CD4-positive, alpha-beta T cell treated with Interleukin-17A for 4 hours (primary cell): Measurements from ENCODE around the gene TMEM127.
"Not testable (repeated sequence)": the region's sequence is repeated elsewhere in the genome, so short reads cannot be mapped to it uniquely, and the experiment has no call there.

Source experiments
- DNase-seq: peaks from one replicate; pipeline ENCODE4 v3.0.0-alpha.2; 2020; ENCODE audit warnings: mixed read lengths

TMEM127 gene

DNA sequence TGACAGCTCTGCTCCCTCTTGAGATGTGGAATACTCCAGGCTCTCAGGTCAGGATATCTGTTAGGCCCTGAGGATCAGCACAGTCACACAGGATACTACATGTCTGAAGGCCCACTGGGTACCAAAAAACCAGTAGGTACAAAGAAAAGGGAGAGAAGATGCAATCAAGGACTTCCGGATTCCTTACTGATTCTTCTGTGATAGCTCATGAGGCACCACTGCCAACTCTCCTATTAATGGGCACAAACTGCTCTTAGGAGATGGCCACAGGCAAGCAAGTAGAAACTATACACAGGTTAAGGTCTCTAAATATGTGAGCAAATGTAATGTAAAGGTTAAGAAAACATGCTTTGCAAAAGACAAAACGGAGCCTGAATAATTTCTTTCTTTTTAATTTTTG, 3.5 kb downstream of the TMEM127 start:
- DNase-seq, result no peak

DNA sequence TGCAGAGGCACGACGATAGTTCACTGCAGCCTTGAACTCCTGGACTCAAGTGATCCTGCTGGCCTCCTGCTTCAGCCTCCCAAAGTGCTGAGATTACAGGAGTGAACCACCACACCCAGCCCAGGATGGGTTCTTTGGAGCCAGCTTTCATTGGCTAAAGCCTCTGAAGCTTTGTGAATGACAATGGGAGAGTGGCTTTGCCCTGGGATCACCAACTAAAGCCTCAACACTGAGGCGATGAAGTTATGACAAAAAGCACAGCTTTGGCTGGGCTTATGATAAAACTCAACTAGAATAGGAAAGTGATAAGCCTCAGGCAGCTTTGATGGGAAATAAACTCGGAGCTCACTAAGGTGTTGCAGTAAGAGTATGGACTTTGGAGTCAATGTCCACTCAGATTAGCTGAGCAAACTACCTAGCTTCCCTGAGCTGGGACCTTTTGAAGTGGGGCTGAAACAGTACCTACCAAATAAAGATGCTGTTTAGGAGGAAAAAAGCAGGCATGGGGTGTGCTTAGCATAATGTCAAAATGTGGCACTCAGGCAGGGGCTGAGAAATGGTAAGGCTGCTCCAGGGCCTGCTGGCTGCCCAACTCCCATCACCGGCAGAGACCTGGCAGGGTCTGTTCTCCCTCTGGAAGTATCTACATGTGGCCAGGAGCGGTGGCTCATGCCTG, 4.3 kb downstream of the TMEM127 start:
- DNase-seq, result no peak

DNA sequence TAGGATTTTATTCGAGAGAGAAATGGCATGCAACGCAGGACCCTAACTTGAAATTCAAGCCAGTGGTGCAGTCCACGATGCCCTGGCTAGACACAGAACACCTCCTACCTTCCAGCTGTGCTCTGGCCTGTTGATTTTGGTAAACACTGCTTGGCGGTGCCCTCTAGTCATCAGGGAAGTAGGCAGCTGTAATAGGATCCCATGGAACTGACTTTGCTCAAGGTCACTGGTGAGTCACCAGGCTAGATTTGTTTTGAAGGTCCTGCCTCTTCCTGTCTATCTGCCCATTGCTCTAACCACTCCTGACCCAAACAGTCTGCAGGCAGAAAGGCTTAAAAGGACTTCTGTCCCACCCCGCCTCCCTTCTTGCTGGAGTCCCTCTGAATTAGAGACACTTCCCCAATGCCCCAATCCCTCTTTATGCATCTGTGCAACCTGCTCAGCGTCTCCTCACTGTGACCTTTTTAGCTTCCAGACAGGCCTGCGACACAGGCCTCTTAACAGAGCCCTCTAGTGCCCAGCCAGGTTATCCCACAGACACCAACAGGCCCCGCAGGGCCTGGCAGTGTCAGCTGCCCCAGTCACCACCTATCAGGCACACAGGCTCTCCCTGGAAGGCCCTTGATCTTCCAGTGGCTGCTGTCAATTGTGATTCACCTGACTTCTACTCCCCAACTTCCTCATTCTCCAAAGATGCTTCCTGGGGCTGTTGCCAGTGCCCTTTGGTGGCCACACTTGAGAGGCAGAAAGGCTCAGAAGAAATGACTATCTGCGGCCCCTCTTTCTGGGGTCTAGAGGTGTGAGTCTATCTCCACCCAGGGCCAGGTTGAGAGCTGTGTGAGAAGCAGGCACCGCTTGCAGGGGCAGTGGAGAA, 5.2 kb downstream of the TMEM127 start:
- peak; percentile 45 for DNase-seq

DNA sequence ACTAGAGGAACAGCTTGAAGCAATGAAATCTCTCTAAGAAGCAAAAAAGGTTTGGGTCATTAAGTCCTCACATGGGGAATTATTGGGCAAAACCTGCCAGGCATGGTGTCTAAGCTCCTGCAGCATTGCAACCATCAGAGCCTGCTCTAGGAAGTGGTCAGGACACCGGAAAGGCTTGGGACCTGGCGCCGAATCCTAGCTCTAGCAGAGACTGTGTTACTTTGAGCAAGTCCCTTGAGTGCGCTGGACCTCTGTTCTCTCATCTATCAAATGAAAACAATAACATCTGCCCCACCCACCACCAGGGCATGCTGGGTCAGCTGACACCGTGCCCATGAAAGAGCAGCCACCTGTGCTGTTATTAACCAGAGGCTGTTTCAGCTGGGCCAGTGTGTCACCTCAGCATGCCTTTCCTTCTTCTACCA, 6.3 kb downstream of the TMEM127 start:
- DNase-seq, result no peak

GRCh38 chr2:96258166-96259022, 7.4 kb downstream of the TMEM127 start:
- no peak for DNase-seq

DNA sequence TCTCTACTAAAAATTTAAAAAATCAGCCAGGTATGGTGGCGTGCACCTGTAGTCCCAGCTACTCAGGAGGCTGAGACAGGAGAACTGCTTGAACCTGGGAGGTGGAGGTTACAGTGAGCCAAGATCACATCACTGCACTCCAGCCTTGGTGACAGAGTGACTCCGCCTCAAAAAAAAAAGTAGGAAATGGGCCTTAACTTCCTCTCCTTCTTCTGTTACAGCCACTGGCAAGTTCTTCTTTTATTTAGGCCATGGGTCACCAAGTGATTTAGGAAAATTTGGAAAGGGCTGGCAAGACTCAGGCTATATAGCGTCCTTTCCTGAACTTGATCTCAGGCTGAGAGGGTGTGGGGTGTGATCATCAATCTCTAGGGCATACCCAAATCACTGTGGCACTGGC, 8.1 kb downstream of the TMEM127 start:
- DNase-seq, result not testable (repeated sequence)

- DNase-seq, result no peak
Measured at GRCh38 chr2:96256611-96257113, 9.1 kb downstream of the TMEM127 start.

DNA sequence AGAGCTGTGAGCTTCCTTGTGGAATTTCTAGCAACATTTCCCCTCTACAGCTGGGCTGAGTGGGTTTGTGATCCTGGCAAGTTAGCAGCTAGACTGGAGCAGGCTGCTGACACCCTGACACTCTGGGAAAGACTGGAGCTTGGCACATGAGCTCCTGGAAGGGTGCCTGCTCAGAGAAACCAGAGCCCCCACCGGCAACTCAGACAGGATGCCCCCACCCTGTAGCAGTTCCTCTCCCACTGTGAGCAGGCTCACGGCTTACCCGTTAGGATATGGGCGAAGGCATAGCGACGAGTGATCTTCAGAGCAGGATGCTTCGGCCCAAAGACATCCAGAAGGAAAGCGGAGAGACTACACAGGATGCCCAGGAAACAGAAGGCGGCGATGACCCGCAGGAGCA, 11.2 kb downstream of the TMEM127 start:
- DNase-seq, result no peak

DNA sequence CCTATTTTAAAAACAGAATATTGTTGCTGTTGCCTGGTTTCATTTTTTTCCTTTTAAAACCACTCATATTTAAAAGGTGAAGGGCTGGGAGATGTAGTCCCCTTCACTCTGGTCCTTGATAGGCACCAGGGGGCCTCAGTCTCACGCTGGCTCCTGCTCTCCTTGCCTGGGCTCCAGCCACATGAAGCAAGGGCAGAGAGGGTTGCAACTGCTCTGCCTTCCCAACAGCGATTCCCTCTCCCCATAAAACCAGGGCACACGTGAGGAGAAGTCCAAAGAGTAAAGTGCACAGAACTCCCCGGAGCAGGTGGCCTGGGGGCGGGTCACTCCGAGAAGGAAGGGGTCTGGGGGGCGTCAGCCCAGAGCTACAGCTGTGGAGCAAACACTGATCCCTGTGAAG, 12.8 kb downstream of the TMEM127 start:
- no peak for DNase-seq

GRCh38 chr2:96252526-96252925, 13.3 kb downstream of the TMEM127 start:
- no peak for DNase-seq

- no peak for DNase-seq
Measured at GRCh38 chr2:96251721-96252292, 14.0 kb downstream of the TMEM127 start.

GRCh38 chr2:96250188-96250587, 15.6 kb downstream of the TMEM127 start:
- no peak for DNase-seq

DNA sequence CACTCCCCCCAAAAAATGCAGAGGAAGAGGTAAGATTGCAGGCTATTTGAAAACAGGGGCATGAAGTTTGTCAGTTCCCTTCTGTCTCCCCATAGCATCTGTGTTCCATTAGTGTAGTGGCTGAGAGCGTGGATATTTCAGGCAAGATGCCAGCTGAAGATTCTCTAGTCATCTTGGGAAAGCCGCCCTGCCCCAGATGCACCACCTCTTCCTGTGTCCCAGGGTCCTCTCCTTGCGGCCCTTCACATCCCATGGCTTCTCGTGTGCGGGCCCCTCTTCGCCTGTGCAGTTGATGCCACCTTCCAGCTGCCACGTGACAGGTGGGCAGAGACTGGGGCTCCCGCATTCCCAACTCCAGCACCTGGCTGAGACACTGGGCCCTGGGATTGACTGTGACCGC, 16.1 kb downstream of the TMEM127 start:
- DNase-seq, result no peak

- no peak for DNase-seq
Measured at GRCh38 chr2:96248624-96249023, 17.2 kb downstream of the TMEM127 start.

DNA sequence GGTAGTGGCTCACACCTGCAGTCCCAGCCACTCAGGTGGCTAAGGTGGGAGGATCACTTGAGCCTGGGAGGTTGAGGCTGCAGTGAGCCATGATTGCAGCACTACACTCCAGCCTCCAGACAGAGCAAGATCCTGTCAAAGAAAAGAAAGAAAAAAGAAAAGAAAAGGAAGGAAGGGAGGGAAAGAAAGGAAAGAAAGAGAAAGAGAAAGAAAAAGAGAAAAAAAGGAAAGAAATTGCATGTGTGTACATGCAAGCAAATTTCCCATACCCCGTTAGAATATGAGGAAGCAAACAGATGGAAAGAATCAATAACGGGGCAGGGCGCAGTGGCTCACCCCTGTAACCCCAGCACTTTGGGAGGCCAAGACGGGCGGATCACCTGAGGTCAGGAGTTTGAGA, 17.9 kb downstream of the TMEM127 start:
- DNase-seq, result no peak

DNA sequence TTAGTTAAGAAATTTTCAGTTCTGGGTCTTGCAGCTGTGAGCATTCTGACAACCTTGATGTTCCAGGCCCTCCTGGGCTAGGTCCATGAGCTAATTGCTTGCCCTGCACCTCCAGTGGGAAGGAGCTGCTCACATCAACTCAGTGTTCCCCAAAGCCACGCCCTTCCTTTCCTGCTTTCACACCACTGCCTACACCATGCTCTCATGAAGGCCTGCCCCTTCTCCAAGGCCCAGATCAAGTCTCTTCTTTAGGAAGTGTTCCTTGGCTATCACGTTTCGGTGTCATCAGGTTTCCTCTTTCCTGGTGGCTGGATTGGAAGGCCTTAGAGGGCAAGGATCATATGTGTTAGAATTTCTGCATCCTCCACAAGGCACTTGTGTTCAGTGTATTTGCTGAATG, 18.8 kb downstream of the TMEM127 start:
- DNase-seq, result no peak

DNA sequence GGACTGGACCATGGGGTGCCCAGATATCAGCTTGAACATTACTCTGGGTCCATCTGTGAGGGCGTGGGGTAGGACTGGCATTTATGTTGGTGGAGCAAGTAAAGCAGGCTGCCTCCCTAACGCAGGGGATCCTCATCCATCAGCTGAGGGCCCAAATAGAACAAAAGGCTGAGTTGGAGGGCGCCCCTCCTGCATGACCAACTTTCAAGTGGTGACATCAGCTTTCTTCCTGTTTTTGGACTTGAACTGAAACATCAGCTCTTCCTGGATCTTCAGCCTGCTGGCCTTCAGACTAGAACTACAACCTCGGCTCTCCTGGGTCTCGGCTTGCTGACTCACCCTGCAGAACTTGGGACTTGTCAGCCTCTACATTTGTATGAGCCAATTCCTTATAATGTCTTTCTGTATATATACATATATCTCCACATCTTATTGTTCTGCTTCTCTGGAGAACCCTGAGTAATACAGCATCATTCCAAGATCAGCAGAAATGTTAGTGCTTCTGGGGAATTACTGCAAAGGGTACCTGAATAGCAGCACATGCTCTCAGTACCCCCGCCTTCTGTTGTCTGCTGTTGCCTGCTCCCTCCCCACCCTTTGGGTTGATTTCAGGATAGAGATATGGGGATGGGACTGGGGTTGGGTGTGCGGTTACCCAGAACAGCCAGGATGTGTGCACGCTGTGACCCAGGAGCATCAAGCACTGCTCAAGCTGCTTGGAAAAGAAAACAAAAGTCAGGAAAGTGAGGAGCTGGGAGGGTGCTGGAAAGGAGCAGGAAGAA, 20.0 kb downstream of the TMEM127 start:
- peak; percentile 19 for DNase-seq

DNA sequence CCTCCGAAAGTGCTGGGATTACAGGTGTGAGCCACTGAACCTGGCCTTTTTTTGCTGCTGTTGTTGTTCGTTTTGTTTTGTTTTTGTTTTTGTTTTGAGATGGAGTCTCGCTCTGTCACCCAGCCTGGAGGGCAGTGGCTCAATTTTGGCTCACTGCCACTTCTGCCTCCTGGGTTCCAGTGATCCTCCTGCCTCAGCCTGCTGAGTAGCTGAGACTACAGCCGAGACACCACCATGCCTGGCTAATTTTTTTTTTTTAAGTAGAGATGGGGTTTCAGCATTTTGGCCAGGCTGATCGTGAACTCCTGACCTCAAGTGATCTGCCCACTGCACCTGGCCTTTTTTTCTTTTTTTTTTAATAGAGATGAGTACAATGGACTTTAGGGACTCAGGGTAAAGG, 22.0 kb downstream of the TMEM127 start:
- DNase-seq, result no peak

DNA sequence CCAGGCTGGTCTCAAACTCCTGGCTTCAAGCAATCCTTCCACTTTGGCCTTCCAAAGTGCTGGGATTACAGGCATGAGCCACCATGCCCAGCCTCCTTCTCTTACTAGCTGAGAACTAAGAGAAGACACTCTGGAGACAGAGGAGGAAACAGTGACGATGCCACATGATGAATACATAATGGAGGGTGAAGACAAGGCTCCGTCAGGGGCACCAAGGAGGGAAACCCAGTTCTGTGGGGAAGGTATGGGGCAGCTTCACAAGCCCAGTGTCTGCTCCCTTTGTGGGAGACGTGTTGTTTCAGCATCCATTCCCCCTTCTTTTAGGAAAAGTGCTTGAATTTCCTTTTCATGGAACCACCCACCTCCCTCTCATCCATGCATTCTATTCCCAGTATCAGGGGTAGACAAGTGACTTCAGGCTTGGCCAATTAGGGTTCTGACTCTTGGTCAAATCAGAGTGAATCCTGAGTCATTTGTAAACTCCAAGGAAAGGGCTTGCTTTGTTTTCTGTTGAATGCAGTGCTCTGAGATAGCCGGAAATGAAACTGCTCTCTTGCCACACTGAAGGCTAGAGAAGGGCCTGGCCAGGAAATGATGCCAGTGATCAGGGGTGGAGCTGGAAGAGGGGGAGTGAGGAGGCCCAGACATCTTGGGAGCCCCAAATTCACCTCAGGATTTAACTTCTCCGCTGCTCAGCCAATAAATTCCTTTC, 23.7 kb downstream of the TMEM127 start:
- DNase-seq, result peak; percentile 60

DNA sequence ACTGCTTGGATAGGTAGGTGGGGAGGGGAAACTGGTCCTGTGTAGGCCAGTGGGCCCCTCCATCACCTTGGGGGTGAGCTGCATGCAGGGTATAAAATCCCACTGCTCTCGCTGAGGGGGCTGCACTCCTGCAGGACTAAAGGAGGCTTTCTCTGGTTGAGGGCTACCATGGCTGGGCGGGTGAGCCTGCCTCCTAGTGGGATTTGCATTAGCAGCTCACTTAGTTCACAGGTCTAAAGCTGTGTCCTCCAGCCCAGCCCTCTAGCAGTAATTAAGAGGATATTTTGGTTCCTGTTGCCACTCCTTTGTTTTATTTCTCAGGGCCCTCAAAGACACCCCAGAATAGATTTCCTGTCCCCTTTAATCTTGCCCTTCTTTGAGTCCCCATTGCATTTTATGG, 24.6 kb downstream of the TMEM127 start:
- DNase-seq, result no peak

- no peak for DNase-seq
Measured at GRCh38 chr2:96240341-96241038, 25.3 kb downstream of the TMEM127 start.
